ENCODE measurements around the gene SMARCC2. TPM values are rescaled to one million over a fixed set of nuclear protein-coding genes. Genes with fewer than 3 reads are reported as not detected.
A peak's percentile ranks its signal among the peaks of the same experiment; 100 is the strongest.

SMARCC2 gene
- total and polyA plus RNA-seq, 9 of the 15 experiments (the other 6 are each of a cell fraction or from before 2014, with no cell fraction given), result 11.9 to 86.0 (median 36.6) TPM

DNA sequence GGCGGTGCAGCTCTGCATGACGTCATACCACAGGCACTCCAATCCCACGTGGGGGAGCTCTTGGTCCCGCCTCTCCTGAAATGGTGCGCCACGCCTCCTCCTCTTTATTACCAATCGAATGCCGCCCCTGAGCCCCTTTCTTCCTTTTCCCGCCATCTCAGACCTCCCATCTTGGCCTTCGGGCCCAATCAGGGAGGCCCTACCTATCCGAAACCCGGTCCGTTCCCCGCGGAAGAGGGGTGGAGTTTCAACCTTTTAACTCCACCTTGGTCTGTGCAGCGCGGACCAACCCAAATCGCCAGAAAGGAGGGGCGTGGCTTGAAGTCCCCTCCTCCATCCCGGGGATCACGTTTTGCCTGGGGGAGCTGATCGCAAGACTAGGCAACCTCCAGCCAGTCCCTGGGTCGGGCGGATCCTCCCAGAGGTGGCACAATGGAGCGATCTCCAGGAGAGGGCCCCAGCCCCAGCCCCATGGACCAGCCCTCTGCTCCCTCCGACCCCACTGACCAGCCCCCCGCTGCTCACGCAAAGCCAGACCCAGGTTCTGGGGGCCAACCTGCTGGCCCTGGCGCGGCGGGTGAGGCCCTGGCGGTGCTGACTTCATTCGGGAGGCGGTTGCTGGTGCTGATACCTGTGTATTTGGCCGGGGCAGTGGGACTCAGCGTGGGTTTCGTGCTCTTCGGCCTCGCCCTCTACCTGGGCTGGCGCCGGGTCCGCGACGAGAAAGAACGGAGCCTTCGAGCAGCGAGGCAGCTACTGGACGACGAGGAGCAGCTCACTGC, 61.2 kb downstream of the SMARCC2 start, which contains the start of gene ESYT1 (continued):
- TF ChIP-seq RFX7 (CRISPR knock-in tag; IDR thresholded peaks at IDR 0.05) (no peak), TCF7 (IDR thresholded peaks at IDR 0.05; ENCODE audit: borderline replicate concordance) (no peak), MEF2A (IDR thresholded peaks at IDR 0.05; ENCODE audit: control insufficient read depth, low read depth, low read length) (no peak), KAT2B (IDR thresholded peaks at IDR 0.05; ENCODE audit: low read depth, low read length) (no peak), MTA3 (IDR thresholded peaks at IDR 0.05; ENCODE audit: borderline replicate concordance) (peak; percentile 77; the same call in 1 of the 2 replicates), ZNF699 (CRISPR knock-in tag; IDR thresholded peaks at IDR 0.05; ENCODE audit: insufficient replicate concordance) (no peak), MTA1 (IDR thresholded peaks at IDR 0.05; ENCODE audit: borderline replicate concordance) (peak; percentile 24; the same call in 1 of the 2 replicates), SMARCB1 (IDR thresholded peaks at IDR 0.05; ENCODE audit: insufficient read length, low read depth) (peak; percentile 38), NFXL1 (CRISPR knock-in tag; IDR thresholded peaks at IDR 0.05) (no peak), HDGF (IDR thresholded peaks at IDR 0.05) (no peak), PTTG1 (tag; IDR thresholded peaks at IDR 0.05; ENCODE audit: low read depth) (no peak), RBFOX2 (IDR thresholded peaks at IDR 0.05; ENCODE audit: low read depth, low read length) (peak; percentile 97), BHLHE40 (IDR thresholded peaks at IDR 0.05; ENCODE audit: low read length) (peak; percentile 99), TEAD1 (CRISPR knock-in tag; IDR thresholded peaks at IDR 0.05) (peak in 1 of 2 experiments; percentile 61; a peak in 1 of 4 replicates), XRCC5 (IDR thresholded peaks at IDR 0.05; ENCODE audit: low read depth, low read length) (no peak; the same call in 1 of the 2 replicates)
- TF ChIP-seq, protein P1, sequence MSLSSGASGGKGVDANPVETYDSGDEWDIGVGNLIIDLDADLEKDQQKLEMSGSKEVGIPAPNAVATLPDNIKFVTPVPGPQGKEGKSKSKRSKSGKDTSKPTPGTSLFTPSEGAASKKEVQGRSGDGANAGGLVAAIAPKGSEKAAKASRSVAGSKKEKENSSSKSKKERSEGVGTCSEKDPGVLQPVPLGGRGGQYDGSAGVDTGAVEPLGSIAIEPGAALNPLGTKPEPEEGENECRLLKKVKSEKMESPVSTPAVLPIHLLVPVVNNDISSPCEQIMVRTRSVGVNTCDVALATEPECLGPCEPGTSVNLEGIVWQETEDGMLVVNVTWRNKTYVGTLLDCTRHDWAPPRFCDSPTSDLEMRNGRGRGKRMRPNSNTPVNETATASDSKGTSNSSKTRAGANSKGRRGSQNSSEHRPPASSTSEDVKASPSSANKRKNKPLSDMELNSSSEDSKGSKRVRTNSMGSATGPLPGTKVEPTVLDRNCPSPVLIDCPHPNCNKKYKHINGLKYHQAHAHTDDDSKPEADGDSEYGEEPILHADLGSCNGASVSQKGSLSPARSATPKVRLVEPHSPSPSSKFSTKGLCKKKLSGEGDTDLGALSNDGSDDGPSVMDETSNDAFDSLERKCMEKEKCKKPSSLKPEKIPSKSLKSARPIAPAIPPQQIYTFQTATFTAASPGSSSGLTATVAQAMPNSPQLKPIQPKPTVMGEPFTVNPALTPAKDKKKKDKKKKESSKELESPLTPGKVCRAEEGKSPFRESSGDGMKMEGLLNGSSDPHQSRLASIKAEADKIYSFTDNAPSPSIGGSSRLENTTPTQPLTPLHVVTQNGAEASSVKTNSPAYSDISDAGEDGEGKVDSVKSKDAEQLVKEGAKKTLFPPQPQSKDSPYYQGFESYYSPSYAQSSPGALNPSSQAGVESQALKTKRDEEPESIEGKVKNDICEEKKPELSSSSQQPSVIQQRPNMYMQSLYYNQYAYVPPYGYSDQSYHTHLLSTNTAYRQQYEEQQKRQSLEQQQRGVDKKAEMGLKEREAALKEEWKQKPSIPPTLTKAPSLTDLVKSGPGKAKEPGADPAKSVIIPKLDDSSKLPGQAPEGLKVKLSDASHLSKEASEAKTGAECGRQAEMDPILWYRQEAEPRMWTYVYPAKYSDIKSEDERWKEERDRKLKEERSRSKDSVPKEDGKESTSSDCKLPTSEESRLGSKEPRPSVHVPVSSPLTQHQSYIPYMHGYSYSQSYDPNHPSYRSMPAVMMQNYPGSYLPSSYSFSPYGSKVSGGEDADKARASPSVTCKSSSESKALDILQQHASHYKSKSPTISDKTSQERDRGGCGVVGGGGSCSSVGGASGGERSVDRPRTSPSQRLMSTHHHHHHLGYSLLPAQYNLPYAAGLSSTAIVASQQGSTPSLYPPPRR (CRISPR knock-in tag; IDR thresholded peaks at IDR 0.05; ENCODE audit: borderline replicate concordance), result 0 out of 2 replicates have a peak, but pooled peaks have one; percentile 53
- TF ChIP-seq, protein P2, sequence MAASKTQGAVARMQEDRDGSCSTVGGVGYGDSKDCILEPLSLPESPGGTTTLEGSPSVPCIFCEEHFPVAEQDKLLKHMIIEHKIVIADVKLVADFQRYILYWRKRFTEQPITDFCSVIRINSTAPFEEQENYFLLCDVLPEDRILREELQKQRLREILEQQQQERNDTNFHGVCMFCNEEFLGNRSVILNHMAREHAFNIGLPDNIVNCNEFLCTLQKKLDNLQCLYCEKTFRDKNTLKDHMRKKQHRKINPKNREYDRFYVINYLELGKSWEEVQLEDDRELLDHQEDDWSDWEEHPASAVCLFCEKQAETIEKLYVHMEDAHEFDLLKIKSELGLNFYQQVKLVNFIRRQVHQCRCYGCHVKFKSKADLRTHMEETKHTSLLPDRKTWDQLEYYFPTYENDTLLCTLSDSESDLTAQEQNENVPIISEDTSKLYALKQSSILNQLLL (CRISPR knock-in tag; IDR thresholded peaks at IDR 0.05; ENCODE audit: borderline replicate concordance), result no peak
- TF ChIP-seq, protein P3, sequence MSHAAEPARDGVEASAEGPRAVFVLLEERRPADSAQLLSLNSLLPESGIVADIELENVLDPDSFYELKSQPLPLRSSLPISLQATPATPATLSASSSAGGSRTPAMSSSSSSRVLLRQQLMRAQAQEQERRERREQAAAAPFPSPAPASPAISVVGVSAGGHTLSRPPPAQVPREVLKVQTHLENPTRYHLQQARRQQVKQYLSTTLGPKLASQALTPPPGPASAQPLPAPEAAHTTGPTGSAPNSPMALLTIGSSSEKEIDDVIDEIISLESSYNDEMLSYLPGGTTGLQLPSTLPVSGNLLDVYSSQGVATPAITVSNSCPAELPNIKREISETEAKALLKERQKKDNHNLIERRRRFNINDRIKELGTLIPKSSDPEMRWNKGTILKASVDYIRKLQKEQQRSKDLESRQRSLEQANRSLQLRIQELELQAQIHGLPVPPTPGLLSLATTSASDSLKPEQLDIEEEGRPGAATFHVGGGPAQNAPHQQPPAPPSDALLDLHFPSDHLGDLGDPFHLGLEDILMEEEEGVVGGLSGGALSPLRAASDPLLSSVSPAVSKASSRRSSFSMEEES (CRISPR knock-in tag; IDR thresholded peaks at IDR 0.05), result no peak
- TF ChIP-seq, protein P4, sequence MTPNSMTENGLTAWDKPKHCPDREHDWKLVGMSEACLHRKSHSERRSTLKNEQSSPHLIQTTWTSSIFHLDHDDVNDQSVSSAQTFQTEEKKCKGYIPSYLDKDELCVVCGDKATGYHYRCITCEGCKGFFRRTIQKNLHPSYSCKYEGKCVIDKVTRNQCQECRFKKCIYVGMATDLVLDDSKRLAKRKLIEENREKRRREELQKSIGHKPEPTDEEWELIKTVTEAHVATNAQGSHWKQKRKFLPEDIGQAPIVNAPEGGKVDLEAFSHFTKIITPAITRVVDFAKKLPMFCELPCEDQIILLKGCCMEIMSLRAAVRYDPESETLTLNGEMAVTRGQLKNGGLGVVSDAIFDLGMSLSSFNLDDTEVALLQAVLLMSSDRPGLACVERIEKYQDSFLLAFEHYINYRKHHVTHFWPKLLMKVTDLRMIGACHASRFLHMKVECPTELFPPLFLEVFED (CRISPR knock-in tag; conservative IDR thresholded peaks at IDR 0.05), result no peak

All from K562 (cell line).